ENCODE results near the gene PPFIBP1.

Gene PPFIBP1

GRCh38 chr12:27523642-27524493, at the start of gene PPFIBP1:
PPFIBP1 (plus strand) TSS chr12:27524206; CDS start chr12:27633397, 109,191 bp downstream.
- peak; percentile 95 for DNase-seq (ENCODE audit: low spot score)

DNA sequence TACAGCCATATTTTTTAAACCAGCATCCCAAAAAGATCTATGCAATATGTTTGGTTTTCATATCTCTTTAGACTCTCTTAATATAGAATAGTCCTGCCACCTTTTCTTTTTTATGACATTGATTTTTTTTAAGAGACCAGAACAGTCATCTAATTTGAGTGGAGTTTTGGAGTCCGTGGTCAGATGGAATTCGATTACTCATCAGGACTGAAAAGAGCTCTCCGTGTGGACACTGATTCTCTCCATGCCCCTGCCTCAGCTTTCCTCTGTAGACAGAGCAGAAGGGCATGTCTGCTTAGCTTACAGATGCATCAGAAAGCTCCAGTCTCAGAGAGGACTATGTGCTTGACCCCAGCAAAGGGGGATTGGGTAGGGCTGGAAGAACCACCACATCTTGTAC, 49.7 kb upstream of the PPFIBP1 start:
- DNase-seq (ENCODE audit: low spot score) = no peak

GRCh38 chr12:27477049-27477448, 47.0 kb upstream of the PPFIBP1 start:
- DNase-seq (ENCODE audit: low spot score) = no peak

DNA sequence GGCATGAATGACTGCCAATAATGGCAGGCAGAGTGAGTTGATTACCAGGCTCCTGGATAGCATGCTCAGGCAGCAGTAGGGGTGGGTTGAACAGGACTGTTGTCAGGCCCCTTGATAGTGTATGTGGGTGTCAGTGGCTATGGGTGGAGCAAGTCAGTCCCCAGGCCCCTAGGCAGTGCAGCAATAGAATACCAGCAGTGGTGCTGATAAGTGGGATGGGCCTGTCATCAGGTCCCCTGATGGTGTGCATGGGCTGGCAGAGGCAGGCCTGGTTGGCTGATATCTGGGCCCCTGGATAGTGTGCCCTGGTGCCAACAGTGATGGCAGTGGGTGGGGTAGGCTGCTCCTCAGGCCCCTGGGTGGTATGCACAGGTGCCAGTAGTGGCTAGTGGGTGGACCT, 45.1 kb upstream of the PPFIBP1 start:
- no peak for DNase-seq (ENCODE audit: low spot score)

DNA sequence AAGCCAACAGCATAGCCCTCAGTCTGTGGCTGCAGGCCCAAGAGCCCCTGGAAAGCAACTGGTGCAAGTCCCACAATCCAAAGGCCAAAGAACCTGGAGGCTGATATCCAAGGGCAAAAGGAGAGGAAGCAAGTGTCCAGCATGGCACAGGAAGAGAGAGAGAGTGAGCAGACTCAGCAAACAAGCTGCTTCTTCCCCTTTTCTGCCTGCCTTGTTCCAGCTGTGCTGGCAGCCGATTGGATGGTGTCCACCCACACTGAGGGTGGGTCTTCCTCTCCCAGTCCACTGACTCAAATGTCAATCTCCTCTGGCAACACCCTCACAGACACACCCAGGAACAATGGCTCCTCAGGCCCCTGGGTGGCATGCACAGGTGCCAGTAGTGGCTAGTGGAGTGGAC, 44.0 kb upstream of the PPFIBP1 start:
- no peak for DNase-seq (ENCODE audit: low spot score)

DNA sequence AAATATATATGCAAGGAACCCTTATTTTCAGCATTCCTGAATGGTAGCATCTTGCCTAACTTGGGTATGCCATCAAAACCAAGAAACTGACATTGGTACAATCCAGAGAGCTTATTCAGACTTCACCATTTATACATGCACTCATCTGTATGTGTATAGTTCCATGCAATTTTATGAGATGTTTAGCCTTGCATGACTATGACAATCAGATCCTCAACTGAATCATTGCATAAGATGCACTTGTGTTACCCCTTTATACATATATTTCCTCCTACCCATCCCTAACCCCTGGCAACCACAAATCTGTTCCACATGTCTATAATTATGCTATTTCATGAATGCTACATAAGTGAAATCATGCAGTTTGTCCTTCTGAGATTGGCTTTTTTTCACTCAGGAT, 37.0 kb upstream of the PPFIBP1 start:
- DNase-seq (ENCODE audit: low spot score) = no peak

DNA sequence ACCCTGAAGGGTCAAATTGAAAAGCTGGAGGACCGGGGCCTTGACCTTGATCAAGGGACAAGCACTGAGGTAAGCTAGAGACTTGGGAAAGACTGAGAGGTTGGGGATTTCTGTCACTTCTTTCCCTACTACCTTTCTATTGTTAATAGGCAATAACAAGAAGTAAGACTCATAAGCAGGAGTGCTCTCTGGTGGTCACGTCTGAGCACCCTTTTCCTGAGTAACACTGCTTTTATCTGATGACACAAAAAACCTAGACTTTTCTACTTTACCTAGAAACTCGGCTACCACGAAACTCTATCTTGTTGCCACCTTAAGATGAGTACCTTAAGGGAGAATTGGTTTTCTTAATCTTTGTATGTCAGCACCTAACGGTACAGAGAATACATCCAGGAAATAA, 35.5 kb upstream of the PPFIBP1 start:
- no peak for DNase-seq (ENCODE audit: low spot score)

DNA sequence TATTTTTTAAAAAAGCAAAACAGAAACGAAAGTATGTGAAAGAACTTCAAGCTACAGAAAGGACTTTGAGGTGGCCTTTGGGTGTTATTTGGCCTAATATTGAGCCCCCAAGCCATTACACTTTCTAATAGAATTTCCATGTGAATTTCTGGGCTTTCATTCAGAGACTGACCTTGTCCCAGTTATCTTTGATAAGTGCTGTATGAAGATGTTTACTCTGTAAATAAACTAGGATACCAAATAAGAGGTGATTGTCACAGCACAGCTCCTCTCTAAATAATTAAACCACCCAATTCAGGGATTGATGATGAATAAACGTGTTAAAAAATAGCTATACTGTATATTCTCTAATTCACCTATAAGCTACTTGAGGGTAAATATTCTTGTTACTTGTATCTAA, 32.8 kb upstream of the PPFIBP1 start:
- DNase-seq (ENCODE audit: low spot score) = no peak

- DNase-seq (ENCODE audit: low spot score) = peak; percentile 21
These were observed 30.6 kb upstream of the PPFIBP1 start for GRCh38 chr12:27493260-27493940.

DNA sequence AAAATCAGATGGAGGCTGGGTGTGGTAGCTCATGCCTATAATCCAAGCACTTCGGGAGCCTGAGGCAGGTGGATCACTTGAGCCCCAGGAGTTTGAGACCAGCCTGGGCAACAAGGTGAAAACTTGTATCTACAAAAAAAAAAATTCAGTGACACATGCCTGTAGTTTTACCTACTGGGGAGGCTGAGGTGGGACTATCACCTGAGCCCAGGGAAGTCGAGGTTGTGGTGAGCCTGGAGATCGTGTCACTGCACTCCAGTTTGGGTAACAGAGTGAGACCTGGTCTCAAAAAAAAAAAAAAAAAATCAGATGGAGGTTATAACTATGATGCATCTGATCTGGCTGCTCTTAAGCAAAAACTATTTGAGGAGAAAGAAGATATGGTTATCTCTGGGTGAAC, 26.6 kb upstream of the PPFIBP1 start:
- DNase-seq (ENCODE audit: low spot score) = no peak

DNA sequence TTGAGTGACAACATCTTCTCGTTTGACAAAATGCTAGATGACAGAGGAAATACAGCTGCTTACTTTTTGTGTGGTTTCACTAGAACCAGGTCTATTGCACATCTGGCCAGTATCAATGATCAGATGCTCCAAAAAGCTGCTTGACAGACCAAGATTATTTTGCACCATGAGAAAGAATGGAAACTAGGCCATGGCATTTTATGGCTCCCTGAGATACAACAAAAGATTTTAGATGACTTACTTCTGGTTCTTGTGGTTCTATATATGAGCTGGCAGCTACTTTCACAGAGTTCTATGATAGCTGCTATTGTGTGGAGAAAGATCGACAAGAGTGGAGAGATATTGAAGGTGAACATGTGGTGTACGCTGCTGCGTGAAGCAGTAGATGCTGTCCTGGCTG, 25.9 kb upstream of the PPFIBP1 start:
- DNase-seq (ENCODE audit: low spot score) = no peak

DNA sequence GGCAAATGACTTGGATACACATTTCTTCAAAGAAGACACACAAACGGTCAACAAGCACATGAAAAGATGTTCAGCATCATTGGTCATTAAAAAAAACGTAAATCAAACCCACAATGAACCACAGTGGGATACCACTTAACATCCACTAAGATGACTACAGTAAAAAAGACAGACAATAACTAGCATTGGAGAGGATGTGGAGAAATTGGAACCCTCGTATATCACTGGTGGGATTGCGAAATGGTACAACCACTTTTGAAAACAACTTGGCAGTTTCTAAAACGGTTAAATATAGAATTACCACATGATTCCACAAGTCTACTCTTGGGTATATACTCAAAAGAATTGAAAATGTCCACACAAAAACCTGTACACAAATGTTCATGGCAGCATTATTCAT, 25.2 kb upstream of the PPFIBP1 start:
- no peak for DNase-seq (ENCODE audit: low spot score)

GRCh38 chr12:27499377-27499776, 24.6 kb upstream of the PPFIBP1 start:
- no peak for DNase-seq (ENCODE audit: low spot score)

- no peak for DNase-seq (ENCODE audit: low spot score)
These were observed 23.5 kb upstream of the PPFIBP1 start for GRCh38 chr12:27500546-27500945.

DNA sequence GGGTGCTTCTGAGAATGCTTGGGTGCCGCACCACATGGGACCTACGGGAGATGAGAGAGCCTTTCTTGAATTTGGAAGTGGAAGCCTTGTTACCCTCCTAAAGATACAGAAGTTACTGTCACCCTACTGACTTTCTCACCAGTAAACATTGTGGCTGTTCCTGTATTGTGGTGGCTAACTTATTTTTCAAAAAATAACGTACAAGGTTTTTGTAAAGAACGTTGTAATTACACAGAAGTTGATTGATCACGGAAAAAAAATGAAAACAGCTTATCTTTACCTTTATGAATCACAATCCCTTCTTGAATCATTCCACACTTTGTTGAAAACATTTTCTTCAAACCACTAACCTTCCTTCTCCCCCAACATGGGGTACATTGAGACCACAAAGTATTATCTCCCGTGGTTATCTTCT, 22.0 kb upstream of the PPFIBP1 start:
- no peak for DNase-seq (ENCODE audit: low spot score)

DNA sequence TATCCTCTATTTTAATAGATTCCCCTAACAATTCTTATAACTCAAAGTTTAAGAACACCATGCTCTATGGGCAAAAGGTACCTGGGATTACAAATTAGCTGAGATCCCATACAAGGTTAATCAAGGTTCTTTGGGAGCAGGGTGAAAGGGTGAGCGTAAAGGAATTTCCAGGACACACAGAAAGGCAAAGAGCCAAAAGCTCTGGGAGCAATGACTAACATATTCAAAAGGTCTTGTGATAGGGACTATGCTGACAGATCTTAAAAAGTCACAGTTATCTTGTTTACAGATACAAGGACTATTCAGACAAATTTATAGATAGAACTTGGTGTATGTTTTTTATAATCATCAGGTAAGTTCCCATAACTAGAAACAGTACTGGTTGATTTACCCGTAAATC, 19.5 kb upstream of the PPFIBP1 start:
- DNase-seq (ENCODE audit: low spot score) = no peak

- no peak for DNase-seq (ENCODE audit: low spot score)
These were observed 18.9 kb upstream of the PPFIBP1 start for GRCh38 chr12:27505109-27505508.

GRCh38 chr12:27505761-27506160, 18.2 kb upstream of the PPFIBP1 start:
- DNase-seq (ENCODE audit: low spot score) = no peak

DNA sequence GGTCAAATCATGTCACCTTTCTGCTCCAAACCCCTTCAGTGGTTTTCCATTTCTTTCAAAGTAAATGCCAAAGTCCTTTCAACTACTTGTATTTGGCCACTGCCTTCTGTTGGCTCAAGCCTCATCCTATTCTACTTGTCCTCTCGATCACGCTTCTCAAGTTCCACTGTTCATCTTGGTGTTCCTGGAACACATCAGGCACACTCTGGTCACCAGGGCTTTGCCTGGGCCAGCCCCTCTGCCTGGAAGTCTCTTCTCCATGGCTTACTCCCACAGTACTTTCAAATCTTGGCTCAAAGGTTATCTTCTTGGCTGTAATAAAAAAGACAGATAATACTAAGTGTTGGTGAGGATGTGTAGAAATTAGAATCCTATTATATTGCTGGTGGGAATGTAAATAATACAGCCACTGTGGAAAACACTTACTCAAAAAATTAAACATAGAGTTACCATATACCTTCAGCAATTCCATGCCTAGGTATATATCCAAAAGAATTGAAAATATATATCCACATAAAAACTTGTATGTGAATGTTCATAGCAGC, 17.3 kb upstream of the PPFIBP1 start:
- DNase-seq (ENCODE audit: low spot score) = no peak

GRCh38 chr12:27508736-27509431, 15.1 kb upstream of the PPFIBP1 start:
- DNase-seq (ENCODE audit: low spot score) = no peak

DNA sequence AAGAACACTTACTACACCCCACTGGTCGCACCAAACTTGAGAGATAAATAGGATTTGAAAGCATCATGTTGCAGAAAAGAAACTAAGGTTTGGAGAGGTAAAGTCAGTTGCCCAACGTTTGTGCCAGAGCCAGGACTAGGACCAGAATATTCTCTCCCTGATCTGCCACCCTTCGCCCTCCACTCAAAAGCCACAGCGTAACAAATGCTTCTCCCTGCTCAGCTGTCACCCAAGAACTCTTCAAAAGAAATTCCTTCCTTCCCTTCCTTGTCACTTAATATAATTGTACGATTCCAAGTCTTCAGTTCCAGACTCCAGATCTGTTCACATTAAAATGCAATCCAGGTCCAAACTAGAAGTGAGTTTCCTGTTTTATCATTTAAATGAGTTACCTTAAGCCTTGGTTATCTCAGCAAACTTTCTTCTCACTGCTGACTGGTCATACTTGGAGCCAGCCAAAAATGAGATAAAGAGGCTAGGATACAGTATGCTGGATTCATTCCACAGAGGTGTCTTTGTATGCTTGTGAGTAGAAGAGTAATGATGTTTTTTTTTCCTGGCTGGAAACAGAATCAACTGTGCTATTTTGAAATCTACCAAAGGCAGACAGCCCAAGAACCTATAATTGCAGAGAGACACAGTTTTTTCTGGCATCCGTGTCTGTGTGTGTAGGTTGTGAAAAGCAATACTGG, 12.8 kb upstream of the PPFIBP1 start:
- no peak for DNase-seq (ENCODE audit: low spot score)

- DNase-seq (ENCODE audit: low spot score) = no peak
These were observed 12.3 kb upstream of the PPFIBP1 start for GRCh38 chr12:27511723-27512045.
